GM12878 (cell line): Measurements from ENCODE around the gene HAND2. TPM values are rescaled to one million over a fixed set of nuclear protein-coding genes. Genes with fewer than 3 reads are reported as not detected.

ENCODE experiments used
- ATAC-seq: fragments of 200-7000 bp; cut with Tn5 transposase; 3 replicates; pipeline ENCODE4 v1.9.1; 2020; ENCODE audit warnings: mild to moderate bottlenecking, moderate library complexity
- BruUV-seq: library from RNA; stranded (reverse); fragments of 400-500 nt; replicated peaks from 2 replicates; lab custom pipeline; 2021; lab: Mats Ljungman, UMichigan
- CTCF ChIA-PET: fragments of 300-600 bp; sonication (Branson Sonifier 250); formaldehyde crosslinking; extraction: SDS; loops from one replicate; lab custom pipeline; 2021; ENCODE audit warnings: inconsistent platforms; lab: Yijun Ruan, JAX
- POLR2A ChIA-PET: fragments of 350-600 bp; formaldehyde crosslinking; extraction: SDS; loops from one replicate; lab custom pipeline; 2021; ENCODE audit warnings: inconsistent platforms; lab: Charles Lee
- RAD21 ChIA-PET: fragments of 300-600 bp; sonication (Branson Sonifier 250); formaldehyde crosslinking; loops from one replicate; lab custom pipeline; 2023; ENCODE audit warnings: antibody characterized with exemption; ENCODE audit not compliant: unreplicated experiment; lab: Charles Lee
- SMC1A ChIA-PET: fragments of 300-600 bp; sonication (Branson Sonifier 250); formaldehyde crosslinking; loops from one replicate; lab custom pipeline; 2023; ENCODE audit not compliant: unreplicated experiment, uncharacterized antibody; lab: Charles Lee
- DNase-seq: peaks from one replicate; pipeline ENCODE4 v3.0.0-alpha.2; 2011; ENCODE audit warnings: low read depth, low spot score
- FAIRE-seq: peaks from 3 replicates; lab custom pipeline; 2011; peaks lifted over from hg19 to GRCh38; lab: Jason Lieb, UNC
- H2AFZ ChIP-seq: 2 replicates; pipeline ENCODE4 v1.6.0; 2011; ENCODE audit warnings: low read depth, low read length, control low read depth; ENCODE audit not compliant: control insufficient read depth
- H3K27ac ChIP-seq: 2 replicates; pipeline ENCODE4 v1.5.1; 2011; ENCODE audit warnings: control low read depth; ENCODE audit not compliant: control insufficient read depth, insufficient read depth
- H3K27me3 ChIP-seq, 2 experiments: replicated peaks in 1 of 2; 2 replicates each; pipeline versions ENCODE4 v1.6.0 to v1.6.1; 2011; ENCODE audit warnings: low read length in 1 of 2; ENCODE audit not compliant: control insufficient read depth in 2 of 2, insufficient read depth in 2 of 2
- H3K36me3 ChIP-seq, 2 experiments: 2 replicates each; pipeline ENCODE4 v1.5.1; 2011; ENCODE audit warnings: low read length in 1 of 2; ENCODE audit not compliant: control insufficient read depth in 2 of 2, insufficient read depth in 2 of 2
- H3K4me1 ChIP-seq: 2 replicates; pipeline ENCODE4 v1.6.1; 2011; ENCODE audit warnings: mild to moderate bottlenecking, low read length, moderate library complexity, mixed read lengths; ENCODE audit not compliant: control insufficient read depth, insufficient read depth
- H3K4me2 ChIP-seq: 2 replicates; pipeline ENCODE4 v1.6.0; 2011; ENCODE audit warnings: control low read depth; ENCODE audit not compliant: control insufficient read depth, insufficient read depth
- H3K4me3 ChIP-seq: fragments of 200-600 bp; sonication (generic); 2 replicates; pipeline ENCODE4 v1.5.1; 2016
- H3K79me2 ChIP-seq: 2 replicates; pipeline ENCODE4 v1.6.0; 2011; ENCODE audit warnings: low read length; ENCODE audit not compliant: control insufficient read depth, insufficient read depth
- H3K9ac ChIP-seq: 2 replicates; pipeline ENCODE4 v1.8.0; 2011; ENCODE audit warnings: low read length, control low read depth, mixed read lengths; ENCODE audit not compliant: control insufficient read depth, insufficient read depth
- H3K9me3 ChIP-seq: replicated peaks from 3 replicates; pipeline ENCODE4 v1.5.1; 2011; ENCODE audit warnings: mild to moderate bottlenecking, low read length; ENCODE audit not compliant: control insufficient read depth, insufficient read depth
- H4K20me1 ChIP-seq: 2 replicates; pipeline ENCODE4 v1.6.0; 2011; ENCODE audit not compliant: control insufficient read depth, insufficient read depth
- ATF3 ChIP-seq: IDR thresholded peaks from 2 replicates; pipeline ENCODE4 v1.6.1; 2011; ENCODE audit warnings: low read depth, mild to moderate bottlenecking, low read length, moderate library complexity, borderline replicate concordance; ENCODE audit errors: extremely low read depth
- CHD1 ChIP-seq: IDR thresholded peaks from 2 replicates; pipeline ENCODE4 v1.6.1; 2012; ENCODE audit warnings: low read depth, low read length, improper control_type of control experiment
- DPF2 ChIP-seq: fragments of 450-650 bp; IDR thresholded peaks from 2 replicates; pipeline ENCODE4 v1.6.1; 2017; ENCODE audit warnings: mild to moderate bottlenecking
- GABPA ChIP-seq: IDR thresholded peaks from 2 replicates; pipeline ENCODE4 v1.6.1; 2014; ENCODE audit warnings: antibody characterized with exemption, low read depth, mild to moderate bottlenecking, inconsistent platforms
- HDGF ChIP-seq: fragments of 450-650 bp; IDR thresholded peaks from 2 replicates; pipeline ENCODE4 v1.6.1; 2016; ENCODE audit warnings: antibody characterized with exemption
- MEF2B ChIP-seq: fragments of 450-650 bp; IDR thresholded peaks from 2 replicates; pipeline ENCODE4 v1.6.1; 2018; ENCODE audit warnings: mild to moderate bottlenecking, moderate library complexity; ENCODE audit not compliant: partially characterized antibody, poor library complexity, severe bottlenecking
- PRDM15 ChIP-seq: fragments of 450-650 bp; formaldehyde crosslinking; IDR thresholded peaks from 2 replicates; pipeline ENCODE4 v1.4.0; 2020; ENCODE audit warnings: mild to moderate bottlenecking, moderate library complexity
- SIN3A ChIP-seq: IDR thresholded peaks from 2 replicates; pipeline ENCODE4 v1.6.1; 2012; ENCODE audit warnings: low read depth, low read length, improper control_type of control experiment
- SMAD1 ChIP-seq: fragments of 450-650 bp; IDR thresholded peaks from 2 replicates; pipeline ENCODE4 v1.6.1; 2018; ENCODE audit warnings: mild to moderate bottlenecking, low read depth; ENCODE audit not compliant: partially characterized antibody
- WGBS: methylation state at CpG from one replicate; pipeline ENCODE4 v1.1.6; 2016; ENCODE audit warnings: low lambda C conversion rate; ENCODE audit not compliant: insufficient replicate concordance, insufficient coverage; ENCODE audit errors: missing lambda C conversion rate; 5-methylcytosine and 5-hydroxymethylcytosine counted together
- in situ Hi-C: fragments of 300-500 bp; cut with MboI; formaldehyde crosslinking; loops from 9 replicates; pipeline ENCODE4 v1.14.3; 2018; ENCODE audit warnings: mixed read lengths
- intact Hi-C: fragments of 100-400 bp; cut with micrococcal nuclease; formaldehyde crosslinking; loops from one replicate; pipeline ENCODE4 v1.14.2; 2022; ENCODE audit not compliant: unreplicated experiment
- polyA plus RNA-seq, 11 experiments: library from polyadenylated mRNA; depleted of rRNA in 4 of 11; unstranded in 6 of 11; stranded (reverse) in 5 of 11; fragments of >200 nt; fragmentation: Nextera tagmentation in 4 of 11; fragmentation: Illumina TruSeq in 1 of 11; extraction: Ambion mirVana in 4 of 11; extraction: Trizol in 1 of 11; gene quantifications; 1 replicate in 1 of 11; 2 replicates in 10 of 11; pipeline versions ENCODE4 v1.2.1 to v1.2.3, GENCODE V29; 2011 to 2016; ENCODE audit warnings: inconsistent platforms in 2 of 11, missing spikeins in 2 of 11, low read depth in 1 of 11
- total RNA-seq, 4 experiments: library from RNA; depleted of rRNA in 3 of 4; stranded (reverse); fragments of >200 nt in 3 of 4; fragmentation: Illumina TruSeq in 1 of 4; extraction: Trizol in 1 of 4; gene quantifications; 2 replicates each; pipeline versions ENCODE4 v1.2.1 to v1.2.3, GENCODE V29; 2013 to 2021
- TF ChIP-seq, protein P1 (sequence below): fragments of 450-650 bp; IDR thresholded peaks from 2 replicates; pipeline ENCODE4 v1.6.1; 2018; ENCODE audit warnings: borderline replicate concordance, mild to moderate bottlenecking; ENCODE audit not compliant: partially characterized antibody
- TF ChIP-seq, protein P2 (sequence below): IDR thresholded peaks from 2 replicates; pipeline ENCODE4 v1.6.1; 2012; ENCODE audit warnings: low read depth, low read length, improper control_type of control experiment
- TF ChIP-seq, protein P3 (sequence below): IDR thresholded peaks from 2 replicates; pipeline ENCODE4 v1.6.1; 2011; ENCODE audit warnings: borderline replicate concordance, low read depth, mild to moderate bottlenecking, moderate library complexity, low read length; ENCODE audit not compliant: insufficient read depth, poor library complexity, severe bottlenecking

HAND2 gene
- total and polyA plus RNA-seq, 10 of the 15 experiments (the other 5 are each of a cell fraction or from before 2014, with no cell fraction given): 0.09 TPM; not detected in 9

- ChIA-PET SMC1A (no interaction called here), RAD21 (no interaction called here), CTCF (no interaction called here), POLR2A (no interaction called here)
- no peak for ATAC-seq
- H3K27me3 ChIP-seq: peaks cover 7 to 43% of the 10 kb centered on the region in 2 experiments
- intact Hi-C loops: no loop called here
- 32% methylated on average over 33 of the region's 34 CpGs for WGBS
- no peak overlapping the region for H3K9ac ChIP-seq
- H4K20me1 ChIP-seq: no peaks in the 10 kb centered on the region
- no peak overlapping the region for H2AFZ ChIP-seq
- TF ChIP-seq, protein P1, sequence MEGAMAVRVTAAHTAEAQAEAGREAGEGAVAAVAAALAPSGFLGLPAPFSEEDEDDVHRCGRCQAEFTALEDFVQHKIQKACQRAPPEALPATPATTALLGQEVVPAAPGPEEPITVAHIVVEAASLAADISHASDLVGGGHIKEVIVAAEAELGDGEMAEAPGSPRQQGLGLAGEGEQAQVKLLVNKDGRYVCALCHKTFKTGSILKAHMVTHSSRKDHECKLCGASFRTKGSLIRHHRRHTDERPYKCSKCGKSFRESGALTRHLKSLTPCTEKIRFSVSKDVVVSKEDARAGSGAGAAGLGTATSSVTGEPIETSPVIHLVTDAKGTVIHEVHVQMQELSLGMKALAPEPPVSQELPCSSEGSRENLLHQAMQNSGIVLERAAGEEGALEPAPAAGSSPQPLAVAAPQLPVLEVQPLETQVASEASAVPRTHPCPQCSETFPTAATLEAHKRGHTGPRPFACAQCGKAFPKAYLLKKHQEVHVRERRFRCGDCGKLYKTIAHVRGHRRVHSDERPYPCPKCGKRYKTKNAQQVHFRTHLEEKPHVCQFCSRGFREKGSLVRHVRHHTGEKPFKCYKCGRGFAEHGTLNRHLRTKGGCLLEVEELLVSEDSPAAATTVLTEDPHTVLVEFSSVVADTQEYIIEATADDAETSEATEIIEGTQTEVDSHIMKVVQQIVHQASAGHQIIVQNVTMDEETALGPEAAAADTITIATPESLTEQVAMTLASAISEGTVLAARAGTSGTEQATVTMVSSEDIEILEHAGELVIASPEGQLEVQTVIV: no peak
- TF ChIP-seq, protein P2, sequence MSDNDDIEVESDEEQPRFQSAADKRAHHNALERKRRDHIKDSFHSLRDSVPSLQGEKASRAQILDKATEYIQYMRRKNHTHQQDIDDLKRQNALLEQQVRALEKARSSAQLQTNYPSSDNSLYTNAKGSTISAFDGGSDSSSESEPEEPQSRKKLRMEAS: no peak
- TF ChIP-seq MEF2B (no peak), ATF3 (no peak), CHD1 (no peak), PRDM15 (CRISPR knock-in tag) (no peak), DPF2 (no peak), HDGF (no peak), GABPA (no peak), SIN3A (no peak), SMAD1 (no peak)
- TF ChIP-seq, protein P3, sequence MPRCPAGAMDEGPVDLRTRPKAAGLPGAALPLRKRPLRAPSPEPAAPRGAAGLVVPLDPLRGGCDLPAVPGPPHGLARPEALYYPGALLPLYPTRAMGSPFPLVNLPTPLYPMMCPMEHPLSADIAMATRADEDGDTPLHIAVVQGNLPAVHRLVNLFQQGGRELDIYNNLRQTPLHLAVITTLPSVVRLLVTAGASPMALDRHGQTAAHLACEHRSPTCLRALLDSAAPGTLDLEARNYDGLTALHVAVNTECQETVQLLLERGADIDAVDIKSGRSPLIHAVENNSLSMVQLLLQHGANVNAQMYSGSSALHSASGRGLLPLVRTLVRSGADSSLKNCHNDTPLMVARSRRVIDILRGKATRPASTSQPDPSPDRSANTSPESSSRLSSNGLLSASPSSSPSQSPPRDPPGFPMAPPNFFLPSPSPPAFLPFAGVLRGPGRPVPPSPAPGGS: no peak
- H3K4me3 ChIP-seq: no peak overlapping the region
- H3K4me1 ChIP-seq: no peaks in the 10 kb centered on the region
- no peaks in the 10 kb centered on the region for H3K36me3 ChIP-seq
- DNase-seq: no peak
- H3K4me2 ChIP-seq: no peak overlapping the region
- H3K27ac ChIP-seq: no peak overlapping the region
- H3K79me2 ChIP-seq: no peaks in the 10 kb centered on the region
- BruUV-seq: no TSS peak
- H3K9me3 ChIP-seq: no peaks in the 10 kb centered on the region; the same call in 2 of the 3 replicates
- FAIRE-seq: no peak
- in situ Hi-C loops: no loop called here
These were observed 477 bp upstream of the HAND2 start for GRCh38 chr4:173530326-173531085.
